Activated CD4-positive, alpha-beta T cell treated with anti-CD3 and anti-CD28 coated beads for 24 hours (primary cell): ENCODE results near the gene PPP2R3A.

ENCODE experiments used
- DNase-seq, 2 donors: peaks; one replicate each; pipeline ENCODE4 v3.0.0-alpha.2; 2020; ENCODE audit warnings: low read depth in 2 of 2

PPP2R3A gene

DNA sequence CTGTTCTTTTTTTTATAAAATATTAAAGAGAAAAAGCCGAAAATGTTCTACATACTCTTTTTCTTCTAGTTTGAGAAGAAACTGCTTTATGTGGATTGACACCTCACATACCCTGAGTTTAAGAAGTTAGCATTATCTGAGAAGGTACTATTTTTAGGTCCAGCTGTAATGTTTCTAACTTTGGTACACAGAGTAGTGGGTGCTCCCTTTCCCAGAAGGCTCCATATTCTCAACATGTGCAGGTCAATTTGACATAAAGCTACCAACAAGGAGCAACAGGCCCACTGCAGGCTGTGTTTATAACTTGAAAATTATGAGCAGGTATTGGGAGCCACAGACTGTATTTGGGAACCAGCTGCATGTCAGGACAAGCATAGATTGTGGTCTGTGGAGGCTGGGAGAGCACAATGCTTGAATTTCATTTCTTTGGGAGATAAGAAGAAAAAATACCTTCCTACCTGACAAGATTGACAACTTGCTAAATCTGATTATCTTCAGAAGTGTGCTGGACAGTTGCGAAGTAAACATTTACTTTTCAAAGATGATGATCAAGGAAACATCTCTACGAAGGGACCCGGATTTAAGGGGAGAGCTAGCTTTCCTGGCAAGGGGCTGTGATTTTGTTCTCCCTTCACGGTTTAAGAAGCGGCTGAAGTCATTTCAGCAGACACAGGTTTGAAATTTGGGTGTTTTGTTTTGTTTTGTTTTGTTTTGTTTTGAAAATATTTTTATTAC lies 57.2 kb downstream of the PPP2R3A start:
- DNase-seq: no peak

DNA sequence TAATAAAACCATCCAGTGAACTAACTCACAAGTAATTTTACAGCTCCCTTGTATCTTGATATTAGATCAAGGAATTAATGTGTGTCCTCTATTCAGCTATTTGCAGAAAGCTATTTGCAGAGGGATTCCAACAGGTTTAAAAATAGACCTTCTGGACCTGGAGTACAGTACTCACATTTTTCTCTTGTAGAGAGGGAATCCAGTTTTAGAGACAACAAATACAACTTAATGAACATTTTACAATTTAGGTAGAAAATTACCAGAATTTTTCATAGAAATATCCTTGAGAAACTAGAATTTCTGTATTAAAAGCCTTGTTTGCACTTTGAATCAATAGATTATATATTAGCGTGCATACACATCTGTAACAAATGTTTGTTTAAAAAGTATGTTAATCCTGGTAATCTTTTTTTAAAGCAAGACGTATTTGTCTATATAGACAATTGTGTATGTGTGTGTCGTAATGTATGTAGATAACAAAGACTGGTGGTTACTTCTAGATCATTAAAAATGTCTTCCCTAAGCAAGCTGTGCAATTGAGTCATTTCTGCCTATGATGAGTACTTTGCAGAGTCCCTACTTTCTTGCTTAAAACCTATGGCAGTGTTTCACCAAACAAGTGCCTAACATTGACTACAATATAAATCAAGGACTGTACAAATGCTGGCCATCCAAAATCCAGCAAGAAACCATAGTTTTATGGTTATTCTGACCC lies 57.9 kb downstream of the PPP2R3A start:
- no peak for DNase-seq

DNA sequence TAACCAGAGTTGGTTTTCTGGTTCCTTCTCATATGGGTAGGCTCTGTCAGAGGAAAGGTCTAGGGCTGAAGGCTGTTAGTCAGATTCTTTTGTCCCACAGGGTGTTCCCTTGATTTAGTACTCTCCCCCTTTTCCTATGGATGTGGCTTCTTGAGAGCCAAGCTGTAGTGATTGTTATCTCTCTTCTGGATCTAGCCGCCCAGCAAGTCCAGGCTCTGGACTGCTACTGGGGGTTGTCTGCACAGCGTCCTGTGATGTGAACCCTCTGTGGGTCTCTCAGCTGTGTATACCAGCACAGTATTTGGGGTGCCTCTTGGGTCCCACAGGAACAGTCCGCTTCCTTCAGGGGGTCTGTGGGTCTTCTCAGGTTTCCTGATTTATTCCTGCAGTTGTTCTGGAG lies 70.8 kb downstream of the PPP2R3A start:
- DNase-seq: no peak

DNA sequence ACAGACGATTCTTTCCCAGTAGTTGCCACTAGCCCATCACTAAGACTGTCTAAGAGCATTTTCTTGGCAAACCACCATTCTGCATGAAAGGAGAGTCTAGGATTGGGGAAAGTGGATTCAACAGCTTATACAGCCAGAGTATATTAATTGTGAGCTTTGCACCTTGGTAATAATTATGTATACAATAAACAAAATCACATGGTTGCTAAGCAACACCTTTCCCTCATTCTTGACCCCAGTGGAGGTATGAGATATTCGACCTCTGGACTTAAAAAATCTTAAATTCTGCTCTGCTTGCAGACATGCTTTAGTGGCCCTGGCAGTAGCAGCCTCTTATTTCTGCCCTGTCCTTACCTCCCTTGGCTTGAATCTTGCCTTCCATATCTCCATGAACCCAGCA lies 73.1 kb downstream of the PPP2R3A start:
- DNase-seq: no peak

GRCh38 chr3:136042608-136043221 lies 77.2 kb downstream of the PPP2R3A start:
- no peak for DNase-seq

GRCh38 chr3:136044980-136045745 lies 79.6 kb downstream of the PPP2R3A start:
- DNase-seq: no peak

DNA sequence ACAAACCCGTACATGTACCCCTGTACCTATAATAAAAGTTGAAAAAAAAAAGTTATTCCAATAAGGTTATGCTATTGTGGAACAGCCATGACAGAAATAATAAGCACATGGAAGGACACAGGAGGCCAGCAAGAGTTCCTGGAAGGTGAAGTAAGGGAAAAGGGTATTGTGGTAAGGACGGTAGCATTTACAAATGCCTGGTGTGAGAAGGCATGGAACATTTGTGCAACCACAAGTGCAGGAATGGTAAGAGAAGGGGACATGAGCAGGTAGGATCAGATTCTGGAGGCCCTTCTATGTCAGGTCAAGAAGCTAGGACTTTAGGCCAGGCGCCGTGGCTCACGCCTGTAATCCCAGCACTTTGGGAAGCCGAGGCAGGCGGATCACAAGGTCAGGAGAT lies 82.5 kb downstream of the PPP2R3A start:
- DNase-seq: no peak

GRCh38 chr3:136050250-136050649 lies 84.7 kb downstream of the PPP2R3A start:
- DNase-seq: no peak

DNA sequence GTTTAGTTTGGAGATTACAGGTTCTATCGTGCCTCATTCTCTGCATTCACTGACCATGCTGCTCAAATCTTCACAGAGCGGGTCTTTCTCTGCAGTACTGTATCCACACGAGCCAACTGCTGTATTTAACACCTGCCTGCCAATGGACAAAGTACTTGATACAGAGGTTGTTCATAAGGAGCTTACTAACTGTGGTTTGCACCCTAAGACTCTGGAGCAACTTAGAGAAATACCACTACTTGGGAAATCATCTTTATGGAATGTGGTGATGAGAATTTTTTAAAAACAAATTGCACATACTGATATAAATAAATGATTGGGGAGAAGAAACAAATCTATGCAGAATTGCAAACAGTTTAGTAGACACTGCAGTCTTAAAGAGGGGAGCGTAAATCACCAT lies 90.0 kb downstream of the PPP2R3A start:
- DNase-seq: no peak

GRCh38 chr3:136067211-136067610 lies 101.7 kb downstream of the PPP2R3A start:
- no peak for DNase-seq

DNA sequence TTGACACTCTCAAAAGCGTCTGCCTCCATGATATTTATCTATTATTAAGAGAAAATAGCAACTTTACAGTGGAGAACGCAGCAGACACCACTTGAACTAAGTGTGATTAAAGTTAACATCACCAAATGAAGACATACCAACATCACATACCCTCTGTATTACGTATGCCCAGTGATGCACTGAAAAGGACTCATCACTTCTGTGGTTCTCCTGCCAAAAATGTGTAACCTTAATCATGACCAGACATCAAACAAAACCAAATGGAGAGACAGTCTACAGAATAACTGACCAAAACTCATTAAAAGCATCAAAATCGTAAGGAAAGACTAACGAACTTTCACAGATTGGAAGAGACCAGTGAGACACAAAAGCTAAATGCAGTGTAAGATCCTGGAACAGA lies 103.2 kb downstream of the PPP2R3A start:
- DNase-seq: no peak

GRCh38 chr3:136069933-136070332 lies 104.4 kb downstream of the PPP2R3A start:
- no peak for DNase-seq

GRCh38 chr3:136070334-136070733 lies 104.8 kb downstream of the PPP2R3A start:
- DNase-seq: no peak

DNA sequence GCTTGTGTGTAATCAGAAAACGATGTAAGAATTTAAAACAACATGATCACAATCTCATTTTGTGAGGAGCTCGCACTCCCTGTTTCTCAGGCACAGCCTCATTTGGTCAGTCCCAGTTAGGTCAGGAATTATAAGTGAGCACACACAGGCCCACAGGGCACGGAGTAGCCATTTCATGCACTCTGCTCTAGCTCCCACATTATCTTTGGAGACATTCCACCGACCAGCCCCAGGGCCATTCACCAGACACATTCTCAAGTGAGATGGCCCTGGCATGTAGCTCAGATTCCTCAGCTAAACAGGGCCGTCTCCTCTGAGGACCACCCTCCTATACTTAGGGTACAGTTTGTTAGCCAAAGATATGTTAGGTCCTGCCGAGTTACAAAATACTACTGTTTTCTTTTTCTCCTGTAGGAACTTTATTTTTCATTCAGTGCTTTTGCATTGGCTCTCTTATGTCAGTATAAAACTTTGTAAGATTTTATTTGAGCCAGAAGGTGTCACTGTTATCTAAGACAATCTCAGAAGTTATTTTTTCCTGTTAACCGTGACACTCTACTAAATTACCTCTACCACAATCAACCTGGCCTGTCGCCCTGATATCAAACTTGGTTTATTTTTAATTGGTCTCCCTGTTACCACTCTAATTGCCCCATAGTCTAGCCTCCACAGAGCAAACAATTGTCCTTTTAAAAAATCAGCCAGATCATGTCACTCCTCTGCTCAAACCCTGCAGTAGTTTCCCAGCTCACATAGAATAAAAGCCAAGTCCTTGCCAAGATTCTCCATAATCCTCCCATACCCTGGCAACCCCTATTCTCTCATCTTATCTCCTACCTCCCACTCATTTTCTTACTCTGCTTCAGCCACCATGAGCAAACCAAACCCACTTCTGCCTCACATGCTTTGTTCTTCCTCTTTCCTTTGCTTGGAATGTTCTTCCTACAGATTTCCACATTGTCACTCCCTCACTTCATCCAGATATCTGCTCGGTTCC lies 105.7 kb downstream of the PPP2R3A start:
- DNase-seq: no peak

GRCh38 chr3:136074546-136075170 lies 109.1 kb downstream of the PPP2R3A start:
- no peak for DNase-seq

DNA sequence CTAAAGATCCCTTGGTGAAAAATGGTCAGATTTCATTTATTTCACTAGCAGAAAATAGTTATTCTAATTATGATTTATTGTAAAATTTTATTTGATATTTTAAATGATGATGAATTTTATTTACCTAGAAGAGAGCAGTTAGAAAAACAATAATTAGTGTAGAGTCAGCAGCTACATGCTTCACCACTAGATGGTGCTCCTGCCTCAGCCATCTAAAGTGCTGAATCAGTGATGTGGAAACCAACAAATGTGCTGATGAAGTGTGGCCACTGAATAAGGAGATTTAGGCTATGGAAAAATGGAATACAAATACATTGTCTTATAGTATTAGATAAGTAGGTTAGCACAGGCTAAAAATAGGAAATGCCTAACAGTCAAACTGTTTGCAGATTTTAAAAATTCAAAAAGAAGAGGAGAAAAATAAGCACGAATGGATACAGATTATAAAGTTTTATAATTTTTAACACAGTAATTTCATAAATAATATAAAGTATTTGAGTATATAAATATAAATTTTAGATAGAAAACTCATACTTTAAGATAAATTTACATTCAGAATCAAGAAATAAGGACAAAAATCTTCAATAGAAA lies 109.8 kb downstream of the PPP2R3A start:
- DNase-seq: peak; percentile 58 to 64

DNA sequence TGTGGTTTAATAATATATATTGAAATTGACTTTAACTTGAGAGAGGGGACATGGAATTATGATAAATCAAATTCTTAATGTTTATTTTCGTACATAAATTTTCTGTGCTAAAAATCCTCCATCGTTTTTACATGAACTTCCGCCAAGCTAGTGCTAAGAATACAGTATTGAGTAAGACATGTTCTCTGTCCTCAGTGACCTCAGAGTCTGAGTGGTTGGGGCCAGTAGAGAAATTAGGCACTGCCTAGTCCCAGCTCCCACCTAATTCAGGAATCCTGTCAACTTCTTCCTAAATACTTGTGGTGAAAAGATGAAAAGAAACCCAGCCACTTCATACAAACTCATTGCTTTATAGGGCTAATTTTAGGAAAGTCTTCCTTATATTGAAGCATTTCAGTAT lies 110.3 kb downstream of the PPP2R3A start:
- no peak for DNase-seq

GRCh38 chr3:136078421-136079364 lies 113.2 kb downstream of the PPP2R3A start:
- no peak for DNase-seq
